Spleen (tissue), 11 donors: ENCODE results near the gene SEC16A. TPM values are rescaled to one million over a fixed set of nuclear protein-coding genes. Genes with fewer than 3 reads are reported as not detected.

Experiments used
- DNase-seq: peaks from one replicate; pipeline ENCODE4 v3.0.0-alpha.2; 2020
- H3K27ac ChIP-seq, 8 donors: fragments of 200-600 bp; sonication (generic) in 7 of 8; 1 replicate in 4 of 8; 2 replicates in 4 of 8; pipeline versions ENCODE4 v1.5.0 to v1.8.0; 2016 to 2021; ENCODE audit warnings: inconsistent platforms in 4 of 8, mild to moderate bottlenecking in 4 of 8, moderate library complexity in 1 of 8
- H3K27me3 ChIP-seq, 7 donors: fragments of 200-600 bp; sonication (generic) in 6 of 7; replicated peaks in 1 of 7; 1 replicate in 4 of 7; 2 replicates in 3 of 7; pipeline versions ENCODE4 v1.5.0 to v1.8.0; 2016 to 2021; ENCODE audit warnings: inconsistent platforms in 3 of 7, mild to moderate bottlenecking in 1 of 7
- H3K36me3 ChIP-seq, 6 donors: fragments of 200-600 bp; sonication (generic) in 5 of 6; 1 replicate in 4 of 6; 2 replicates in 2 of 6; pipeline versions ENCODE4 v1.5.0 to v1.8.0; 2016 to 2021; ENCODE audit warnings: inconsistent platforms in 2 of 6
- H3K4me1 ChIP-seq, 6 donors: fragments of 200-600 bp; sonication (generic) in 5 of 6; 1 replicate in 3 of 6; 2 replicates in 3 of 6; pipeline versions ENCODE4 v1.5.0 to v1.8.0; 2016 to 2021; ENCODE audit warnings: inconsistent platforms in 3 of 6
- H3K4me3 ChIP-seq, 8 donors: fragments of 200-600 bp; sonication (generic) in 7 of 8; 1 replicate in 4 of 8; 2 replicates in 4 of 8; pipeline versions ENCODE4 v1.5.0 to v1.8.0; 2016 to 2021; ENCODE audit warnings: inconsistent platforms in 4 of 8, mild to moderate bottlenecking in 4 of 8, moderate library complexity in 2 of 8
- H3K9me3 ChIP-seq, 8 donors: fragments of 200-600 bp; sonication (generic) in 7 of 8; 1 replicate in 4 of 8; 2 replicates in 4 of 8; pipeline versions ENCODE4 v1.5.0 to v1.8.0; 2016 to 2021; ENCODE audit warnings: inconsistent platforms in 4 of 8
- CTCF ChIP-seq, 11 experiments: fragments of 200-600 bp in 7 of 11; fragments of 450-650 bp in 4 of 11; sonication (generic) in 4 of 11; IDR thresholded peaks in 8 of 11; conservative IDR thresholded peaks in 3 of 11; 1 replicate in 7 of 11; 2 replicates in 4 of 11; pipeline versions ENCODE4 v1.4.0 to v1.8.0; 2016 to 2021; ENCODE audit warnings: antibody characterized with exemption in 11 of 11, inconsistent platforms in 4 of 11, mild to moderate bottlenecking in 1 of 11
- POLR2A ChIP-seq, 3 donors: fragments of 450-650 bp; IDR thresholded peaks; one replicate each; pipeline ENCODE4 v1.5.1; 2017; ENCODE audit warnings: antibody characterized with exemption in 3 of 3, mild to moderate bottlenecking in 1 of 3
- POLR2AphosphoS5 ChIP-seq, 3 donors: sonication (generic); formaldehyde crosslinking; IDR thresholded peaks; one replicate each; pipeline ENCODE4 v1.5.1; 2017; ENCODE audit warnings: antibody characterized with exemption in 3 of 3
- WGBS, 5 donors: extraction: QIAGEN DNeasy Blood & Tissue Kit in 3 of 5; methylation state at CpG; one replicate each; pipeline versions ENCODE4 v1.1.5 to v1.1.7; 2013 to 2018; 5-methylcytosine and 5-hydroxymethylcytosine counted together
- intact Hi-C: fragments of 100-400 bp; cut with DNase I; formaldehyde crosslinking; loops from one replicate; pipeline ENCODE4 v1.15.0; 2023; ENCODE audit warnings: low total_unique reads
- polyA plus RNA-seq, 3 donors: library from polyadenylated mRNA; stranded (reverse); fragments of 200-250 nt; gene quantifications; one replicate each; pipeline ENCODE4 v1.2.1, GENCODE V29; 2013
- total RNA-seq, 7 donors: library from RNA; depleted of rRNA in 3 of 7; stranded (reverse); fragments of >200 nt in 3 of 7; fragmentation: NEBNext Ultra II Directional in 4 of 7; extraction: Animal tissue kit (Norgen Biotek cat#: 25700) in 4 of 7; gene quantifications; one replicate each; pipeline versions ENCODE4 v1.1.0 to v1.2.1, GENCODE V29; 2016 to 2021
- donor health status: healthy with polysubstance abuse.
- donor health status: DM: no; HTN: no; CAD: no; lungs with moderate emphysema.
- donor health status: DM: no; HTN: no; CAD: no.
- donor health status: Bipolar disorder and iron deficiency.
- donor health status: healthy.
- donor health status: DM: no; HTN: no; CAD: no.
- donor health status: DM: yes; HTN: yes; CAD: no.

The SEC16A gene
- total and polyA plus RNA-seq, 10 donors = 35.0 to 92.1 (median 75.1) TPM

GRCh38 chr9:136525841-136526499 is 43.1 kb upstream of the SEC16A start:
- WGBS, 5 donors = 53 to 77% (median 72%) methylated on average over 5 to 30 of the region's 30 CpGs
- Histone ChIP-seq H3K36me3 (peaks cover 0 to 65% (median 22%) of the 10 kb centered on the region in 6 donors), H3K27ac (peak overlapping the region in 5 of 8 donors; percentile 41 to 90 (median 83)), H3K4me3 (no peak overlapping the region), H3K27me3 (no peaks in the 10 kb centered on the region), H3K9me3 (no peaks in the 10 kb centered on the region), H3K4me1 (peaks cover 52 to 100% (median 90%) of the 10 kb centered on the region in 6 donors)
- intact Hi-C loops = no loop called here
- DNase-seq = no peak
- no peak for TF ChIP-seq POLR2AphosphoS5 (IDR thresholded peaks at IDR 0.05)
- no peak for TF ChIP-seq POLR2A (IDR thresholded peaks at IDR 0.05)
- TF ChIP-seq CTCF (IDR thresholded peaks at IDR 0.05 in 8 of 11, conservative IDR thresholded peaks at IDR 0.05 in 3 of 11) = no peak

GRCh38 chr9:136525207-136525606 is 42.4 kb upstream of the SEC16A start:
- TF ChIP-seq POLR2AphosphoS5 (IDR thresholded peaks at IDR 0.05) (peak in 2 of 3 donors; percentile 32 to 37), POLR2A (IDR thresholded peaks at IDR 0.05) (no peak), CTCF (IDR thresholded peaks at IDR 0.05 in 8 of 11, conservative IDR thresholded peaks at IDR 0.05 in 3 of 11) (no peak)
- H3K4me3 ChIP-seq = no peak overlapping the region
- no peaks in the 10 kb centered on the region for H3K9me3 ChIP-seq
- H3K36me3 ChIP-seq = peaks cover 0 to 65% (median 26%) of the 10 kb centered on the region in 6 donors
- peaks cover 45 to 100% (median 86%) of the 10 kb centered on the region in 6 donors for H3K4me1 ChIP-seq
- DNase-seq = no peak
- intact Hi-C loops = no loop called here
- 74 to 90% (median 84%) methylated on average over 10 to 21 of the region's 21 CpGs for WGBS, 5 donors
- H3K27me3 ChIP-seq = no peaks in the 10 kb centered on the region
- H3K27ac ChIP-seq = peak overlapping the region in 6 of 8 donors; percentile 4 to 90 (median 77)

DNA sequence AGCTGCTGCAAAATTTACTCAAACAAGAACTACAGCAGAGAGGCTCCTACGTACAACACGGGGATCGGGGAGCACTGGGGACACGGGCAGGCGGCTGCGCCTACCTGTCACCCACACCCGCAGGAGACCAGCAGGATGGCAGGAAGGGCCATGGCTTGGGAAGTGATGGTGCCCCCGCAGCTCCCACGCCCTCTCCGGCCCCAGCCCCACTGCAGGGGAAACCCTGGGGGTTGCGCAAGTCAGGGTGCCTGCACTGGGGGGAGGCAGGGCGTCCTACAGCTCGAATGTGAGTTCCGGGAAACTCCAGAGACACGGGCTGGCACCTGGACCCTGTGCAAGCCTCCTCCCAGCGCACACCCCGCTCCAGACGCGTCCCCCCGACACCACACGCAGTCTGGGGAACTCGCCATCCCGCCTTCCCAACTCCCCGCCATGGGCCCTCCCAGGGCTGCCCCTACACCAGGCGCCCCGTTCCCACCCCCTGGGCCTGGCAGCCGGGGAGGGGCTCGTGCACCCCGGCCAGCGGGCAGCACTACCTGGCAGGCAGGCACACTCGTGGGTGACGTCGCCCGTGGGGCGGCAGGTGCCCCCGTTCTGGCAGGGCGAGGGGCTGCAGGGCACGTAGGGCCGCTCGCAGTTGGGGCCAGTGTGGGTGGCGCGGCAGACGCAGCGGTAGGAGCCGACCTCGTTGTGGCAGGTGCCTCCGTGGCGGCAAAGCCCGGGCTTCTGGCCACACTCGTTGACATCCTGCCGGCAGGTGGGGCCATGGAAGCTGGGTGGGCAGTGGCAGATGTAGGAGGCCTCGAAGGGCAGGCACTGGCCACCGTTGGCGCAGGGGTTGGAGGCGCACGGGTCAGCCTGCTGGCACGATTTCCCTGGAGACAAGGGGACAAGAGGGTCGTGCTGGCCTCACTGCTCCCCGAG is 39.7 kb upstream of the SEC16A start:
- peak in 1 of 3 donors; percentile 66 for TF ChIP-seq POLR2AphosphoS5 (IDR thresholded peaks at IDR 0.05)
- TF ChIP-seq CTCF (IDR thresholded peaks at IDR 0.05 in 8 of 11, conservative IDR thresholded peaks at IDR 0.05 in 3 of 11) = no peak
- H3K36me3 ChIP-seq = peaks cover 0 to 91% (median 49%) of the 10 kb centered on the region in 6 donors
- no peak for DNase-seq
- H3K4me1 ChIP-seq = peaks cover 23 to 84% (median 63%) of the 10 kb centered on the region in 6 donors
- H3K9me3 ChIP-seq = no peaks in the 10 kb centered on the region
- peak overlapping the region in 1 of 8 donors; percentile 2 for H3K4me3 ChIP-seq
- H3K27me3 ChIP-seq = no peaks in the 10 kb centered on the region
- peak overlapping the region in 6 of 8 donors; percentile 52 to 90 (median 69) for H3K27ac ChIP-seq
- intact Hi-C loops = no loop called here
- 71 to 85% (median 78%) methylated on average over 31 to 59 of the region's 59 CpGs for WGBS, 5 donors
